WTC11 (cell line): ENCODE measurements around the gene OR2V1.
"Not testable (repeated sequence)": the region's sequence is repeated elsewhere in the genome, so short reads cannot be mapped to it uniquely, and the experiment has no call there.

Source experiments
- ATF3 ChIP-seq: sonication (generic); formaldehyde crosslinking; conservative IDR thresholded peaks from 2 replicates; pipeline ENCODE4 v1.8.1; 2022; ENCODE audit warnings: mild to moderate bottlenecking, missing genetic modification reagents
- CTCF ChIP-seq: fragments of 200-600 bp; IDR thresholded peaks from 2 replicates; pipeline ENCODE4 v1.8.0; 2022; ENCODE audit warnings: antibody characterized with exemption
- E2F1 ChIP-seq: sonication (generic); formaldehyde crosslinking; IDR thresholded peaks from 2 replicates; pipeline ENCODE4 v1.8.0; 2022; ENCODE audit warnings: mild to moderate bottlenecking, missing genetic modification reagents
- EMX1 ChIP-seq: fragments of 250-450 bp; sonication (Bioruptor Pico); IDR thresholded peaks from 2 replicates; pipeline ENCODE4 v1.8.0; 2021; ENCODE audit warnings: mild to moderate bottlenecking
- ESRRA ChIP-seq: sonication (generic); formaldehyde crosslinking; IDR thresholded peaks from 2 replicates; pipeline ENCODE4 v1.8.1; 2022; ENCODE audit warnings: mild to moderate bottlenecking, missing genetic modification reagents, borderline replicate concordance
- IRF1 ChIP-seq: sonication (generic); formaldehyde crosslinking; IDR thresholded peaks from 2 replicates; pipeline ENCODE4 v1.8.0; 2023; ENCODE audit warnings: missing genetic modification reagents
- MAX ChIP-seq: sonication (generic); formaldehyde crosslinking; IDR thresholded peaks from 2 replicates; pipeline ENCODE4 v1.8.0; 2022; ENCODE audit warnings: mild to moderate bottlenecking, missing genetic modification reagents
- NFE2L1 ChIP-seq: sonication (generic); formaldehyde crosslinking; IDR thresholded peaks from 2 replicates; pipeline ENCODE4 v1.8.1; 2023; ENCODE audit warnings: missing genetic modification reagents
- SP1 ChIP-seq: sonication (generic); formaldehyde crosslinking; conservative IDR thresholded peaks from 2 replicates; pipeline ENCODE4 v1.8.1; 2022; ENCODE audit warnings: missing genetic modification reagents
- TEAD4 ChIP-seq: sonication (generic); formaldehyde crosslinking; IDR thresholded peaks from 2 replicates; pipeline ENCODE4 v1.8.0; 2022; ENCODE audit warnings: mild to moderate bottlenecking, missing genetic modification reagents
- USF1 ChIP-seq: sonication (generic); formaldehyde crosslinking; IDR thresholded peaks from 2 replicates; pipeline ENCODE4 v1.8.0; 2022; ENCODE audit warnings: mild to moderate bottlenecking, missing genetic modification reagents
- USF2 ChIP-seq: sonication (generic); formaldehyde crosslinking; IDR thresholded peaks from 2 replicates; pipeline ENCODE4 v1.8.1; 2023; ENCODE audit warnings: mild to moderate bottlenecking, missing genetic modification reagents, moderate library complexity
- ZNF423 ChIP-seq: fragments of 250-450 bp; sonication (Bioruptor Pico); IDR thresholded peaks from 2 replicates; pipeline ENCODE4 v2.1.2; 2022; ENCODE audit warnings: mild to moderate bottlenecking, moderate library complexity

- TF ChIP-seq IRF1 (CRISPR knock-in tag); USF1 (CRISPR knock-in tag); CTCF; ZNF423 (CRISPR knock-in tag); TEAD4 (CRISPR knock-in tag); E2F1; SP1; USF2 (CRISPR knock-in tag); MAX (CRISPR knock-in tag); EMX1 (CRISPR knock-in tag); ESRRA; NFE2L1; ATF3 (CRISPR knock-in tag): not testable (repeated sequence)
Measured at GRCh38 chr5:181104606-181105390, 26.2 kb downstream of the OR2V1 start.
